HT1080 (cell line): ENCODE measurements around the gene VSTM2B. TPM values are rescaled to one million over a fixed set of nuclear protein-coding genes. Genes with fewer than 3 reads are reported as not detected.

Experiments used
- DNase-seq: peaks from one replicate; pipeline ENCODE4 v3.0.0-alpha.2; 2015; ENCODE audit warnings: low read depth
- total RNA-seq: library from RNA; depleted of rRNA; stranded (reverse); fragments of >200 nt; shearing (Covaris generic); gene quantifications from 2 replicates; pipeline ENCODE4 v1.2.3, GENCODE V29; 2014

The VSTM2B gene
- total RNA-seq, 1 experiment from 2014 or later: not detected

DNA sequence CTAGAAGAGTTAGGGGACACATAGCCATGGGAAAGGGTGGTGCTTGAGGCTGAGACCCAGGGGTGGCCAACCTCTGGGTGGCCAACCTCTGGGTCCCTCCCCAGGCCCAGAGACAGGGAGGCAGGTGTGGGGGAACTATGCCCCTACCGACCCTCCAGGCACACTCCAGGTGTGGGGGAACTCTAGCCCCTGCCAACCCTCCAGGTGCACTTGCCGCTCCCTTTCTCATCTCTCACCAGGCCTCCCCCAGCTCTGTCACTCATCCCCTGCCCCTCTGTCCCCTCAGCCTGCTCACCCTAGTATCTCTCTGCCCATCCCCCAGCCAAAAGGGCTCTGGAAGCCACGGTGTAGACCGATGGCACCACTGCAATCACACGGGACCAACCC lies 10.6 kb upstream of the VSTM2B start:
- DNase-seq: no peak

DNA sequence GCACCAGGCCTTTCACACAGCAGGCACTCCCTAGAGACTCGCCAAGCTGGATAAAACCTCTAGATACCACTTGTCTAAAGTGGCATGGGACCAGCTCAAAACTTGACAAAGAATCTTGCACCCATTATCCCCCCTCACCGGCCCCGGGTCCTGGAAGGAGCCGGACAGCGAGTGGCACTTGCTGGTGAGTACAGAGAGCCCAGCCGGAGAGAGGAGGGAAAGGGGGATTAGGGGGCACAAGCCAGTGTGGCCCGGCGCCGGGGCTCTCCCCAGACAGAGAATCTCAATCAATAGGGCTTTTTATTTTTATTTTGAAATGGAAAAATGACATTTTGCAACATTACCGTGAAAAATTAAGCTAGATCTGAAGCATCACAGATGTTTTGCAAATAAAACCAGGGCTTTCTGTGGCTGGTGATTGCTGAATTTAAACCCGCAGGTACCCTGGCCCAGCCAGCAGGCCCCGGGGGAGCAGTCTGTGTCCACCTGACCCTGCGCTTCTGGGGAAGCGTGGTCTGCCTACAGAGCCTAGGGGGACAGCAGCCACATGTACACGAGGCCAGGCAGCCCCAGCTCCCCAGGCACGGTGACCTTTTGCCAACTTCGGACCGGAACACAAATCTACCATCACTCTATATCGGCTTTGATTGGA lies 10.0 kb upstream of the VSTM2B start:
- no peak for DNase-seq

DNA sequence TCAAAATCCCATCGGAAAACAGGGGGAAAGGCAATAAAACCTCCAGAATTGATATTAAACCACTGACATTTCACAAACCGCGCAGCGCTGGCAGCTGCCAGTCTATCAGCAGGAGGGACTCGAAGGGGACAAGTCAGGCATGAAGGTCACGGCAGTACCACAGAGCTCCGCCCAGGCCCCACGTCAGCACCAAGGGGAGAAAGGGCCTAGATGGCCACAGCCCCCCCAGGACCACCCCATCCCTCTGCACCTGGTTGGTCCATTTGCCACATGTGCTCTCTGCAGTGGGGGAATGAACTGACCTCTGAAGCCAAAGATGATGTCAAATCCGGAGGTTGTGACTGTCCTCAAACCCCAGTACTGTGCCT lies 9.5 kb upstream of the VSTM2B start:
- DNase-seq: no peak

DNA sequence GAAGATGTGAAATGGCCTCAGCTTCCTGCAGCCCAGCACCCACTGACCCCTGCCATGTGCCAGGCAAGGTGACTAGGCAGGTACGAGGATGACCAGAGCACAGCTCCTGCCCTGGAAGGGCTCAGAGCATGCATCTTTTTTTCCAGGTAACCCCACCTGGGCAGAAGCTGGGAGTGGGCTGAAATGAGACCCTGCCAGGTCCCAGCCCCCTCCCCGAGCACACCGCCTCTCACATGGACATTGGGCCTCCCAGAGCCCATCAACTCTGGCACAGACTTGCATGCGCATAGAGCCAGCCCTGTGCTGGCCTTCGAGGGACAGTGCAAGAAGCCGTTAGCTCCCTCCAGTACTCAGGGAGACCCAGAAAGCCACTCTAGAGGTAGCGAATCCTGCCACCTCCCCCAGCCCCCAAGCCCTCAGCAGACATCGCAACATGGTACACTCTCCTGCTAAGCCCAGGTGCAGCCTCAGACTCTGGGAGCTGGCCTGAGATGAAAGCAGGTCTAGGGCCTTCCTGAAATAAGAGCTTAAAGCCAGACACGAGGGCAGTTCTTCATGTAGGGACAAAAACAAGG lies 8.9 kb upstream of the VSTM2B start:
- no peak for DNase-seq

GRCh38 chr19:29517412-29517811 lies 8.4 kb upstream of the VSTM2B start:
- no peak for DNase-seq

DNA sequence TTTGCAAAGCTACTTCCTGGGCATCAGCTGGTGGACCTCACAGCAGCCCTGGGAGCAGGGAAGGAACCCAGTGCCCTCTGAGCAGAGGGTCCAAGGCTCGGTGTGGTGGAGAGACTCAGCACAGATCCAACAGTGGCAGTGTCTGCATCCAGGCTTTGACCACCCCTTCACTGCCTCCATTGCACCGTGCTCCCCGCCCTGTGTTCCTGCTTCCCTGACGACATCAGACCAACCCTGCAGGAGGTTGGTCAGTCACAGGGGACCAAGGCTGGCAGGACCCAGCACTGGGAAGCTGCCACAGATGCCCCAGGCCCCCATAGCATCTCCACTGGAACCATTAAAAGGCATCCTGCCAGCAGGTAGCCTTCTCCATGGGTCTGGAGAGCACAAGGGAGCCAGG lies 7.8 kb upstream of the VSTM2B start:
- DNase-seq: no peak

- DNase-seq: no peak
Observed at GRCh38 chr19:29519146-29519545, 6.6 kb upstream of the VSTM2B start.

GRCh38 chr19:29519931-29520330 lies 5.9 kb upstream of the VSTM2B start:
- no peak for DNase-seq

DNA sequence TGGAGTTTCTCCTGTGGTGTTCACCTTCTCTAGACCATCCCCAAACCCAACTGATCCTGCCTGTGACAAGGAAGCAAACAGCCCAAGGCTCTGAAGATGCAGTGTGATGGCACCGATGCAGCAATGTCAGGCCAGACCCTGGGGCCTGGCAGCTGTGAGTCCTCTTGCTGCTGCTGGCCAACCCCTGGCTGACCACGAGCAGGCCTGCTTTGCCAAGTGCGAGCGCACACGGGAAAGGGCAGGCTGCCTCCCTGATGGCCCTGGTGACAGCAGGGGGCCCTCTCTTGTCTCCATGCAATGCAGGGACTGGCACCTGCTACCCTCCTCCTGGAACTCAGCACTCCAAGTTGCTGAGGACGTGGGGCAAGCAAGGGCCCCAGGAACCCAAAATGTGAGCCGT lies 5.4 kb upstream of the VSTM2B start:
- no peak for DNase-seq

DNA sequence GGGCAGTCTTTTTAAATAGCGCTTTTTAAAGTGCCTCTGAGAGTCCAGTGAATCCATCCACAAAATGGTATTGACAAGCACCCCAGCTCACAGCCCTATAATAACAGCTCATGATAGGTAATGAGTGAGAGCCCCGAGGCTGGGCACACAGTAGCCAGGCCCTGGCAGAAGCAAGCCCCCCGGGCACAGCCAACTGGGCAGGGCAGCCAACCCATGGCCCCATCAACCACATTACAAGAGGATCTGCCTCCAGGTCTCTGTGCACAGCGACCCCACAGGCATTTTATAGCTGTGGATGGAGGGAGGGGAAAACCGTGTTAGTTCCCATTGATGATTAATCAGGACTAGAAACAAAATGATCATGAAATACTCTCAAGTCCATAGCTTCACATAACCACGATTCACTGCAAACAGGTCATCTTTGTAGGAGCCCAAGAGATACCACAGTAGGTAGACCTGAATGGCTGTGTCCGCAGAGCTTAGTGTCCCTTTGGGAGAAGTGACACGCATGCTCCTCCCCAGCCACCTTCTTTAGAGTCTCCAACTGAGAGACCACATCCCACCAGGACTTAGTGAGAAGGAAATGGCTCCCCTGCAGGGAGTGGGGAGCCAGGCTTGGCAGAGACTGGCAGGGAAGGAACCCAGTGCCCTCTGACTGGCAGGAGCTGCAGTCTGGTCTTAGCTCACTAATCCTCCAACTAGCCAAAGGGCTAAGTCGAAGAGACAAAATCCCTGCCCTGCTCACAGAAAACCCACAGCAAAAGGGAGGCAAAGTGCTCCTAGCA lies 4.3 kb upstream of the VSTM2B start:
- no peak for DNase-seq

DNA sequence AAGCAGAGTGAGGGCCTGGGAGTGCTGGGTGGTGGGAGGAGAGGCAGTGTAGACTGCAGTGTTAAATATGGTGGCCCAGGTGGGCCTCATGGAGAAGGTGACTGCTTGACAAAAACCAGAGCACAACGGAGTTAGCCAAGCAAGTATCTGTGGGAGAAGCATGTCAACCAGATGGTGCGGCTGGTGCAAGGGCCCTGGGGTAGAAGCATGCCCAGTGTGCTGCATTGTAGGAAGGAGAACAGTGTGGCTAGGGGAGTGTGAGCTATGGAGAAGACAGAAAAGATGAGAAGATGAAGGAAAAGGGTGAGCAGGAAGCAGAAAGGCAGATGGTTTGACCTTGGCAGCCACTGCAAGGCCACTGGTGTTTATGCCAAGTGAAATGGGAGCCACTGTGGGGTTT lies 2.2 kb upstream of the VSTM2B start:
- no peak for DNase-seq

DNA sequence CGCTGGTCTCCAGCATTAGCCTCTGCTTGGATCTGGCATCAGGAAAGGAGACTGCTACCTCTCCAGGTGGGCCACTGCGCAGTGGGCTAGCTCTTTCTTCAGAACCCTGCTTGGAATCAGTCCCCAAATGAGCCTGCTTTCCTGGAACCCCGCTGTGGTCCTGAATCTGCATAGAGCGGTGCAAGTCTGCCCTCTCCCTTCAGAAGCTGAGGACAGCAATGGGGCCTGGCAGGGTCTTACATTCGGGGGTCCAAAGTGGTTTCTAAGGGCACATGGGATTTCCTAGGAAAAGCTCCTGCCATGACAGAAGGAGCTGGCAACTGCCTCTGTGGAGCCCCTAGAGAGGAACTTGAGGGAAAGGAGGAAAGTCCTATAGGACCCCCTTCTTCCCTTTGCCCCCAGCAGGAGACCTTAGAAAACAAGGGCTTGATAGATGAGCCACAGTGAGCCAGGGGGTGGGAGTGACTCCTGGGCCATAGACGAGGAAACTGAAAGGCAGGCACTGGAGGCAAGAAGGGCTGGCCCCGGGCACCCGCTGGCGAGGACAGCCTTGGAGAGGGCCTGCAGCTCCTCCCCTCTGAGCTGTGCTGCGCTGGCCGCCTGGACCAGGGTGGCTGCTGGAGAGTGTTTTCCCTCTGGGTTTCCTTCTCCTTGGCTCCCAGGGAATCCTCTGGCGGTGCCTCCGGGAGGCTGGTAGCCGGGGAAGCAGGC lies 1.4 kb upstream of the VSTM2B start:
- no peak for DNase-seq

DNA sequence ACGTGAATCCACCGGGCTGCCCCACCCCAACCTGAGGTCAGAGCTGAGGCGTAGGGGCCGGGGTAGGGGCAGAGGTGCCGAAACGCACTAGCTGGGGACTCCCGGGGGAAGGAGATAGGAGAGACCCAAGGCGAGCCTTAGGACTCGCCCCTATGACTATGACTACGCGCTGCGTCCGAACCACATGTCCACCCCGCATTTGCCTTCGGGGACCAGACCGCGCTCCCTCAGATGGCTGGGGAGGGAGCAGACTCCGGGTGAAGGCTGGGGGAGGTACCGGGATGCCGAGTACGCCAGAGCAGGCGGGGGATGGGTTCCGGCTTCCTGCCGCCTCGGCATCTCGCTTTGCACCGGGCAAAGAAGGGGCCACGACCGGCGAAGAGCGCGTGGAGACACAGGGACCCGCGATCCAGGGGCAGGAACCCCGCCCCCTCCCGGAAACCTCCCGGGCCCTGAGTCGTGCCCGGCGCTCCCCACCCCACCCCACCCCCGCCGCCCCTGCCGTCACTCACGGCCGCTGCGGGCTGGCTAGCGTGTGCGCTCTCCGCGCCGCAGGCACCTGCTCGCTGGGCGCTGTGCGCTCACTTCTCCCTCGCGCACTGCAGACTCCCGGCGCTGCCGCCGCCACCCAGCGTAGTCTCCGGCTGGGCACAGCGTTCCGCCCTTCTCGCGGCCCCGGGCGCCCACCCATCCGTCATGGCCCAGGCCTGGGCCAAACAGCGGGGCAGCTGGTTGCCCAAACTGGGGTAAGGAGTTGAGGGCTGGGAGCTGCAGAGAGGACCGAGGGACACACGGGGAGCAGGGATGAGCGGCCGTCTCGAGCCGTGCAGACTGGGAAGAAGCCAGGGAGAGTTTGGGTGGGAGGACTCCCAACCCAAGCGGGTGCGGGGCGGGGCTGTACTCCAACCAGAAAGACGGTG lies 622 bp upstream of the VSTM2B start:
- DNase-seq: no peak

DNA sequence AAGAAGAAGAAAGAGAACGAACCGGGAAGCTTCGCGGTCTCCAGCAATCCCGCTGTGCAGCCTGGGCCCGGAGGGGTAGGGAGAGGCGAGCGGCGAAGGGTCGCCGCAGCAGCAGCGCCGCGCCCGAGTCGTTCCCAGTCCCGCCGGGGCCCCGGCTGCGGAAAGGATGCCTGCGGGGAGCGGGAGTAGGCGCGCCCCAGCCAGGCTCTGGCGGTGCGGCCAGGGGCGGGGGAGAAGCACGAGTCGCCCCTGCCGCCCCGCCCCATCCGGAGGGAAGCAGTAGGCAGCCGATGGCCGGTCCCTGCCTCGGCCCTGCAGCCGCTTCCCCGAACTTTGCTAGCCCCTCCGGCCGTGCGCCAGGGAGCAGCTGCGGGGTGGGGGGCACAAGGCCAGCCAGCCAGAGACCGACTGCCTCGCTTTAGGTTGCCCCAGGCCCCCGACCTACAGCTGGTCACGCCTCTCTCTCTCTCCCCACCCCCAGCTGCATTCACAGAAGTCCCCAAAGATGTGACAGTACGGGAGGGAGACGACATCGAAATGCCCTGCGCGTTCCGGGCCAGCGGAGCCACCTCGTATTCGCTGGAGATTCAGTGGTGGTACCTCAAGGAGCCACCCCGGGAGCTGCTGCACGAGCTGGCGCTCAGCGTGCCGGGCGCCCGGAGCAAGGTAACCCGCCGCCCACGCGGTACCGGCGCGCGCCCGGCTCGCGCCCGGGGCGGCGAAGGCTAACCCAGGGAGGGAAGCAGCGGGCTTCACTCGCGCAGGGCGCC lies 1.1 kb downstream of the VSTM2B start:
- DNase-seq: no peak

DNA sequence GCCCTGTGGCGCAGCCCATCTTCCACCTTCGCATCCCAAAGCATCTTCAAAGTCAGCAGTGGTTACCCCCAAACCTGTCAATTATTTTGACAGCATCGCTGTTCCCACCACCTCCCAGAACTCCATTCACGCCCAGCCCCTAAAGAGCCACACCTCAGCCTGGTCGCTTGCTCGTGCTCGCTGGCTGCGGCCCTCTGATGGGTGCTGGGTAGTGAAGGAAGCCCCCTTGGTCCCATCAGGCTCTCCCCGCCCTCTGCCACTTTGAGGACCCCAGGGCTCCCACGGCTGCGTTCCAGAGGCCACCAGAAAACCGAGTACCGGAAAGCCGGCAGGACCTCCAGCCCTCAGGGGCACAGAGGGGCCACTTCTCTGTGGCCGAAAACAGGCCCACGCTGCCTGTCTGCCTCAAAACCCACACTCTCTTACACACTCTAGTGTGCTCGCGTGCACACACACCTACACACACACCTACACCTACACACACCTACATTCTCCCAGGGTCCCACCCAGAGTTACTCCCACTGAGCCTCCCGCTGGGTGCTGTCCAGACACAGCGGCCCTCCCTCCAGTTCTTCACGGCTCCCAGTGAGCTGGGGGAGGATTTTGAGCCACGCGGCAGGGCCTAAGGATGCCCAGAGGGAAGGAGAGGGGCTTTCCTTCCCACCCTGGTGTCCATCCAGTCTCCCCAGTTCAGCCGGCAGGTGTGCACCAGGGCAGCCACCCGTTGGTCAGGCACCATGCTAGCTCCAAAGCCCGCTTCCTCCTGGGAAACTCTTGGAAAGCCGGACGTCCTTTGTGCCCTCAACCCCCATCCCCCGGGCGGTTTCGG lies 1.9 kb downstream of the VSTM2B start:
- DNase-seq: no peak

DNA sequence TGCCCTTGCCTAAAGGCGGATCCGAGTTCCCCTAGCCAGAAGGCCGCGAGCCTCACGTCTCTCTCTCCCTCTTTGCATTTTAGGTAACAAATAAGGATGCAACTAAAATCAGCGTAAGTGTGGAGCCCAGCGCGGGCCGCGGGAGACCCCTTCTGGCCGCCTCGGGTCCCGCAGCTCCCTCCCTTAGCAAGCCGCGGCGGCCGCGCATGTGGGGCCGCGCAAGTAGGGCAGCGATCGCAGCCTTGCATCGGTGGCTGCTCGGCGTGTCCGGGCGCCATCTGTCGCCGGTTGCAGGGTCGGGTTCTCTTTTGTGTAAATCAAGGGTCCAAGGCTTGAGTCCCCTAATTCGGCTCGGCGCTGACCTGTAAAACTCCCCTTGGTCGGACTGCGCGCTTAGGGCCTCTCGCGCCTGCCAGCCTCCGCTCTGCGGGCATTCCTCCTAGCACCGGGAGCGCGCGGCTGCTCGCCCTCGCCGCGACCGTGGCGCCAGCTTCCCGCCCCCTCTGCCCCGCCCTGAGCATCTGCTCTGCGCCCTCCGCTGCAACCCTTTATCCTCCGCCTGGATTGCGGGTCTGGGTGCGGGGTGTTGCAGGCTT lies 2.7 kb downstream of the VSTM2B start:
- DNase-seq: peak; percentile 74

- no peak for DNase-seq
Observed at GRCh38 chr19:29528946-29529645, 3.3 kb downstream of the VSTM2B start.
